ENCODE measurements around the gene BTF3.
"Not testable (repeated sequence)": the region's sequence is repeated elsewhere in the genome, so short reads cannot be mapped to it uniquely, and the experiment has no call there.

The BTF3 gene

DNA sequence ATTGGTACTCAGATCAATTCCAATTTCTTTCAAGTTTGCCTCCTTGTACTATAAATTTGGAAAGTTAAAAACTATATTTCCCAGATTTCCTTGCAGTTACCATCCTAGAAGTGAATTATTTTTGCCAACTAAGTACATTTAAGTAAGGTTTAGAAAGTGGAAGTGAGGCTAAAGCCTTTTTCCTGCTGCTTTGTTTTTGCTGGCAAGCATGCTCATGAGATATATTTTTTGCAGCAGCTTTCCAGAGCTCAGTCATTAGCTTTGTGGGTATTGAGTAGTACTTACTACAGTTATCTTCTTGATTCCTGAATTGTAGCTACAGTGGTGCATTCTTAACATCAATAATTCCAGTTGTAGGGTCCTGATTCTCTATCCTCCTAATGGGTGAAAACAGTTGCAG lies 3.5 kb upstream of the BTF3 start:
- DNase-seq (no peak), ATAC-seq (replicated peaks) (no peak)
- no peak overlapping the region for H3K27ac Mint-ChIP-seq
- H3K4me1 Mint-ChIP-seq = peaks cover 2 to 5% of the 10 kb centered on the region in 2 donors
- peaks cover 14 to 27% of the 10 kb centered on the region in 2 donors for H3K27me3 Mint-ChIP-seq
- H3K9me3 Mint-ChIP-seq = no peaks in the 10 kb centered on the region
- peaks cover 7 to 17% of the 10 kb centered on the region in 2 donors for H3K36me3 Mint-ChIP-seq
- no peak overlapping the region for H3K4me3 Mint-ChIP-seq

DNA sequence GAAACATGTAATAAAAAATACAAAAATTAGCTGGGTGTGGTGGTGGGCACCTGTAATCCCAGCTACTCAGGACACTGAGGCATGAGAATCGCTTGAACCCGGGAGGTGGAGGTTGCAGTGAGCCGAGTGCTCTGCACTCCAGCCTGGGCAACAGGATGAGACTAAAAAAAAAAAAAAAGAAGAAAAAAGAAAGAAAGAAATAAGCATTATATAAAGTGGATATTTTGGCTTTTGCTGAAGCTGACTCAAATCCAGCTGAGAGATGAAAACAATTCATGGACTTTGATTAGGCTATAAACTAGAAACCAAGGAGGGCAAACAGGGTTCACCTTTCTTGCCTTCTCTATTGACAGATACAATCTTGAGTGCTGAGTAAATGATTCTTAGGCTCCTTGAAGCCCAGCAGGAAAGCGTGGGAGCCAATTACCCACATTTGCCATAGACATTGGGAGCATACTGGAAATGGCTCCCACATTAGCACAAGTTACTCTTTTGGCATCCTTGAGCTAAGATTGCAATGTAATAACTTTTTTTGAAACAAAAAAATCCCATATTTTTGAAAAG lies 2.4 kb upstream of the BTF3 start:
- Mint-ChIP-seq H3K27ac (no peak overlapping the region), H3K4me1 (peaks cover 5 to 15% of the 10 kb centered on the region in 2 donors), H3K27me3 (peaks cover 14 to 27% of the 10 kb centered on the region in 2 donors), H3K9me3 (no peaks in the 10 kb centered on the region), H3K4me3 (no peak overlapping the region), H3K36me3 (peaks cover 10 to 24% of the 10 kb centered on the region in 2 donors)
- no peak for DNase-seq
- no peak for ATAC-seq (replicated peaks)

DNA sequence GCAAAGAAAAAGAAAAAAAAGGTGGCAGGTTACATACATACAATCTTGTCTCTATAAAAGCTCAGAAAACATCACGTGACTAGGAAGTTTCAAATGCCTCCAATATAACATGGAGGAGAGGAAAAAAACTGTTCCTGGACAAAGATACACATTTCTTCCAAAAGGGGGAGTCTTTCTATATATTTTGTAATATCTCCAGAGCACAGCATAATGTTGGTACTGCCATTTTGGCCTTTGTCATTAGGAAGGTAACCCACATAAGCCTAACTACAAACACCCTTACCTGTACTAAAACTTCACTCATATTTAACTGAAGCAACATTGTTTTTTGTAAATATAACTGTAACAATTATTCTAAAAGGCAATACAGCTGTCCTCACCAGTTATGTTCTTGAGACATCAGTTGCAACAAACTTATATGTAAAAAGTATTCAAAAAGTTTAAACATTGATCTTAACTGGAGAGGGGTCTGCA lies 1.2 kb upstream of the BTF3 start:
- H3K4me3 Mint-ChIP-seq = peak overlapping the region in 1 of 2 donors; percentile 98
- peaks cover 14 to 18% of the 10 kb centered on the region in 2 donors for H3K27me3 Mint-ChIP-seq
- H3K27ac Mint-ChIP-seq = no peak overlapping the region
- peaks cover 17 to 31% of the 10 kb centered on the region in 2 donors for H3K36me3 Mint-ChIP-seq
- no peak for ATAC-seq (replicated peaks)
- DNase-seq = no peak
- no peaks in the 10 kb centered on the region for H3K9me3 Mint-ChIP-seq
- H3K4me1 Mint-ChIP-seq = peaks cover 12 to 23% of the 10 kb centered on the region in 2 donors

DNA sequence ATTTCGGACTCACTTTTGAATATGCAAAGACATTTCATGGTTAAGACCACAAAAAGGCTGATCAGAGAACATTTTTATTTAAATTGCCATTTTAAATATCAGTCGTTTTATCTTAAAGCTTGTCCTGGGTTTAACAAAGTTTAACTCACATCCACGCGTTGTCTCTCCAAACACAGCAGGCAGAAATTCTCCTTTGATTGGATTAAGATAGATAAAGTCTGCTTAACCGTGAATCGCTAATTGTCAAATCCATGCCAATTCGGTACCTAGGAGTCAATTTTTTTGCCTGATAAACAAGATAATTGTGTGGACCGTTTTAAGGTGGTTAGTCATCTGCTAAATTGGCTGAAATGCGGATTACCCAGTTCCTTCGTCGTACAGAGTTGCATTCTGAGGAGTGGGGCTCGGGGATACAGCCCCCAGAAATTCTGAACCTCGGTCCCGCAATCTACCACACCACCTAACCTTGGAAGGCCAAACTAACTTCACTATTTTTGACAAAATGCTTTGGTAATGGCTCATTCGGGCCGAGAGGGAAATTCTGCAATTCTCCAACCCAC lies 665 bp upstream of the BTF3 start:
- peaks cover 11 to 16% of the 10 kb centered on the region in 2 donors for H3K27me3 Mint-ChIP-seq
- no peak for DNase-seq
- H3K4me3 Mint-ChIP-seq = peak overlapping the region; percentile 98 to 100
- H3K27ac Mint-ChIP-seq = peak overlapping the region; percentile 100
- H3K36me3 Mint-ChIP-seq = peaks cover 20 to 36% of the 10 kb centered on the region in 2 donors
- H3K9me3 Mint-ChIP-seq = no peaks in the 10 kb centered on the region
- peaks cover 13 to 23% of the 10 kb centered on the region in 2 donors for H3K4me1 Mint-ChIP-seq
- ATAC-seq (replicated peaks) = peak in 1 of 2 donors; percentile 1

DNA sequence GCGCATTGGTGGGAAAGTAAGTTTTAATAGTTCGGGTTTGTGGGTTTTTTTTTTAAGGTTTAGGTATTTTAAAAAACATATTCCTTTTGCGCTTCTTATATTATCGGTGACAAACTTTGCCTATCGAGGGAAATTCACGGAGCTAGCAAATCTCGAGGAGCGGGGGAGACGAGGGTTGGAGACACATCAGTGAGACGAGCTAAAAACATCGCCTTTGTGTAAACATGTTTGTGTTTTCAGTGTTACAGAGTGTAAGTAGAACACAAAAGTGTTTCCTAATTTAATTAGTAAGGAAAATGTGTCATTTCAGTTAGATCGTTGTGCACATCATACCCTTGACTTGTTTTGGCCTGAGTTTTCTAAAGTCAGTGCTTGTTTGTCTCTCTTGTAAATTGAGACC lies 945 bp downstream of the BTF3 start:
- no peaks in the 10 kb centered on the region for H3K9me3 Mint-ChIP-seq
- no peak for ATAC-seq (replicated peaks)
- H3K4me1 Mint-ChIP-seq = peaks cover 13 to 23% of the 10 kb centered on the region in 2 donors
- peaks cover 21 to 39% of the 10 kb centered on the region in 2 donors for H3K36me3 Mint-ChIP-seq
- DNase-seq = no peak
- H3K27ac Mint-ChIP-seq = peak overlapping the region; percentile 100
- peaks cover 2 to 4% of the 10 kb centered on the region in 2 donors for H3K27me3 Mint-ChIP-seq
- peak overlapping the region; percentile 98 to 100 for H3K4me3 Mint-ChIP-seq

DNA sequence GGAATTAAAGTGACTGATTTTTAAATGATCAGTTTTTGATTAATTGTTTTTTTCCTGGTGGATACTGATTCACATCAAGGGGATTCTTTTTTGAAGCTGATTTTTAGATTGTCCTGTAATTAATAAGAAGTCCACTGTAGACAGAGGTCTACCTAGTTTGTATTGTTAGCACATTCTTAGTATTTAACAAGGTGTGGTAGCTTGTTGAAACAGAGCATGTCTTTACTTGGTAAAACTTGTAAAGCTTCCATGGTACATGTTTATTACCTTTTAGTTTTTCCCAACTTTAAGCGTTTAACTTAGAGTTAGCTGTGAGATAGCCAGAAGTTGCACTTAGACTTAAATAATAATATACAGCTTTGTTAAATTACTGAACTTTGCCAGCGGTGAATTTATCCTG lies 1.5 kb downstream of the BTF3 start:
- Mint-ChIP-seq H3K27me3 (no peaks in the 10 kb centered on the region), H3K4me3 (peak overlapping the region; percentile 98 to 100), H3K4me1 (peaks cover 13 to 23% of the 10 kb centered on the region in 2 donors), H3K9me3 (no peaks in the 10 kb centered on the region), H3K27ac (peak overlapping the region; percentile 100), H3K36me3 (peaks cover 24 to 41% of the 10 kb centered on the region in 2 donors)
- ATAC-seq (replicated peaks) (no peak), DNase-seq (no peak)

DNA sequence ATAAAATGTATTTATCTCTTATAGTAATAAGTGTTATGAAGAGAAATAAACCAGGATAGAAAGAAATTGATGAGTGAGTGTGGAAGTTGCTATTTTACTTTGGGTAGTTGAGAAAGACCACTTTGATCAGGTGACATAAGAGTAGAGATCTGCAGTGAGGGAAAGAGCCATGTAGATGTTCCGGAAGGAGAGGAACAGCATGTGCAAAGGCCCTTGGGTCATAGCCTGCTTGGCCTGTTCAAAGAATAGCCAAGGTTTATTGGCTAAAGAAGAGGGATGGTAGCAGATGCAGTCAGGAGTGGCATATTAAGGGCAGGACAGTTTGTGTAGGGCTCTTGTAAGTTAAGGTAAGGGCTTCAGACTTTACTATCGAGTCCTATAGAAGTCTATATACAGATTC lies 3.2 kb downstream of the BTF3 start:
- Mint-ChIP-seq H3K36me3 (peaks cover 29 to 48% of the 10 kb centered on the region in 2 donors), H3K27ac (peak overlapping the region; percentile 74), H3K4me1 (peaks cover 13 to 23% of the 10 kb centered on the region in 2 donors), H3K27me3 (no peaks in the 10 kb centered on the region), H3K4me3 (peak overlapping the region in 1 of 2 donors; percentile 28), H3K9me3 (no peaks in the 10 kb centered on the region)
- ATAC-seq (replicated peaks) = no peak
- DNase-seq = no peak

DNA sequence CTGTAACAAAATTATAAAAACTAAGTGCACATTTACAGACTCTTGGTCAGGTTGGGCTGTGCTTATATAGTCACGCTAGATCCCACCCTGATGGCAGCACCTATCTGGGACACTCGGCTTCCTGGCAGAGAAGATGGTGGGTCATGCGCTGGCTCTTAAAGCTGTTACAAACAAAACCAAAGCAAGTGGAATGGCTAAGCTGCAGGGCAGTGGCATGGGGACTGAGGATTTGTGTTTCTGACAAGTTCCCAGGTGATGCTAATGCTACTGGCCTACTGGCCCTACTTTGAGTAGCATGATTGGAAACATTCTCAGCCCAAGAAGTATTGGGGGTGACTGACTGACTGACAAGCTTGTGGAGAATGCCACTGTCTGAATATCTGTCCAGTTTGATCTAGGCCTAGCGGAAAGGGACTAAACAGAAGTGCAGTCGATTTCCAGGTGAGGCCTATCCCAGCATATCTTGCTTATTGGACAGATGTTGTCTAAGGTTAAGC lies 8.3 kb downstream of the BTF3 start:
- Mint-ChIP-seq H3K27ac (no peak overlapping the region), H3K36me3 (peaks cover 26 to 42% of the 10 kb centered on the region in 2 donors), H3K4me1 (peaks cover 2% of the 10 kb centered on the region in 2 donors), H3K4me3 (no peak overlapping the region), H3K27me3 (no peaks in the 10 kb centered on the region), H3K9me3 (no peaks in the 10 kb centered on the region)
- ATAC-seq (replicated peaks) (no peak), DNase-seq (no peak)

DNA sequence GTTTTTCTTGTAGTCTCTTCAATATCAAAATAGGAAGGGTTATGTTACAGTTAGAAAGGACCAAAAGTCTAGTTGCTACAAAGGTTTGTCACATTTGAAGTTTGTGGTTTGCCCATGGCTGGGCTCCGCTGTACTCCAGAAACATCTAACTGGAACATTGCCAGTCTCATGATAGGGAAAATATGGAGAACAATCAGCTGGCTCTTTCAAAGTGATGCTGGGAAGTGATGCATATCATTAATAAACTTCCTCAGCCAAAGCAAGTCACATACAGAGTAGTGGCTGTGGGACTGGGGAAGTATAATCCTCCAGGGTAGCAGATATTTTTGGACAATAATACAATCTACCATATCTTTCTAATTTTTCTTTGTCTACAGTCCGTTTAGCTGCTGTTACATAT lies 8.8 kb downstream of the BTF3 start:
- Mint-ChIP-seq H3K36me3 (peaks cover 25 to 41% of the 10 kb centered on the region in 2 donors), H3K27ac (no peak overlapping the region), H3K27me3 (no peaks in the 10 kb centered on the region), H3K4me3 (no peak overlapping the region), H3K9me3 (no peaks in the 10 kb centered on the region), H3K4me1 (peaks cover 0 to 1% of the 10 kb centered on the region in 2 donors)
- no peak for ATAC-seq (replicated peaks)
- no peak for DNase-seq

DNA sequence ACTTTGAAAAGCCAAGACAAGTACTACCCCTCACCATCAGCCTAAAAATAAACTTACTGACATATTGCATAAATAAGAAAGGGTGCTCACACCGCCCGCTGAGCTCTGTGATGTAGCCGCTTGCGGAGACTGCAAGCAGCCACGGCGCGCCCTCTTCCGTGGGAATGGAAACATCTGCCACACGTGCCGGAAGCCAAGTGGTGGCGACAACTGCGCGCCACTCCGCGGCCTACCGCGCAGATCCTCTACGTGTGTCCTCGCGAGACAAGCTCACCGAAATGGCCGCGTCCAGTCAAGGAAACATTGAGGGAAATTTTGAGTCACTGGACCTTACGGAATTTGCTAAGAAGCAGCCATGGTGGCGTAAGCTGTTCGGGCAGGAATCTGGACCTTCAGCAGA lies 10.3 kb downstream of the BTF3 start:
- peaks cover 25 to 36% of the 10 kb centered on the region in 2 donors for H3K36me3 Mint-ChIP-seq
- not testable (repeated sequence) for H3K27ac Mint-ChIP-seq, H3K9me3 Mint-ChIP-seq, H3K27me3 Mint-ChIP-seq, H3K4me1 Mint-ChIP-seq, H3K4me3 Mint-ChIP-seq, DNase-seq
- peak; percentile 52 to 74 for ATAC-seq (replicated peaks)

DNA sequence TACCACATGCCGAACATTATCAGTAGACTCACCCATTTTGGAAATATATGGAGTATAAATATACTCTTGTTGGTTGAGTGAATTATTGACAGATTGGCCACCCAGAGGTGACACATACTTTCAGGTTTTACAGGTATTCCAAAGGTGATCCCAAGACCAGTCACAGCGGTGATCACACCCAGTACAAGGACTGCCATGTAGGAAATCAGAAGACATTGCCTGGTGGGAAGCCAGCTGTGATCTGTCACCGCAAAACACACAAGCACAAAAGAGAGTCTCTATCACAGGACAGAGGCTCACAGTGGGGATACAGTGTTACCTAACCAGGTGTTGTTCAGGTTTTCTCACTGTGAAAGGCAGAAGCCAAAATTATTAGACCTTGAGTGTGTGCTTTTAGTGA lies 15.8 kb downstream of the BTF3 start:
- Mint-ChIP-seq H3K27ac (no peak overlapping the region), H3K27me3 (no peaks in the 10 kb centered on the region), H3K4me1 (no peaks in the 10 kb centered on the region), H3K36me3 (peaks cover 9 to 12% of the 10 kb centered on the region in 2 donors), H3K4me3 (no peak overlapping the region), H3K9me3 (no peaks in the 10 kb centered on the region)
- ATAC-seq (replicated peaks) (no peak), DNase-seq (no peak)

DNA sequence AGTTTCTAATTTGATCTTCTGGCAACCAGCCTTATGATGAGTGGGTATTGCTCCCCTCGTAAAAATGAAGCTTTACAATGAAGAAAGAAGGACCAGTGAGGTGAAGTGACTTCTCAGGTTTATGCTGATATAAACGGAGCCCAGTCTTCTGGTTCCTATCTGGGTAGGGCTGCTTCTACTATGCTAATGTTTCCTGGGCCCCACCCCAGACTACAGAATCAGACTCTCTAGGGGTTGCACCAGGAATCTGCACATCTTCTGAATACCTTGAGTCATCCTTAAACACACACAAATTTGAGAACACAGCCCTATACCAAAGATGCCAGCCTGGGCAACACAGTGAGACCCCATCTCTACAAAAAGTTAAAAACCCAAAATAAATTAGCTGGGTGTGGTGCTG lies 16.2 kb downstream of the BTF3 start:
- Mint-ChIP-seq H3K4me3 (no peak overlapping the region), H3K27ac (no peak overlapping the region), H3K36me3 (peaks cover 5 to 12% of the 10 kb centered on the region in 2 donors), H3K27me3 (no peaks in the 10 kb centered on the region), H3K9me3 (no peaks in the 10 kb centered on the region), H3K4me1 (peaks cover 2 to 3% of the 10 kb centered on the region in 2 donors)
- DNase-seq (no peak), ATAC-seq (replicated peaks) (no peak)

DNA sequence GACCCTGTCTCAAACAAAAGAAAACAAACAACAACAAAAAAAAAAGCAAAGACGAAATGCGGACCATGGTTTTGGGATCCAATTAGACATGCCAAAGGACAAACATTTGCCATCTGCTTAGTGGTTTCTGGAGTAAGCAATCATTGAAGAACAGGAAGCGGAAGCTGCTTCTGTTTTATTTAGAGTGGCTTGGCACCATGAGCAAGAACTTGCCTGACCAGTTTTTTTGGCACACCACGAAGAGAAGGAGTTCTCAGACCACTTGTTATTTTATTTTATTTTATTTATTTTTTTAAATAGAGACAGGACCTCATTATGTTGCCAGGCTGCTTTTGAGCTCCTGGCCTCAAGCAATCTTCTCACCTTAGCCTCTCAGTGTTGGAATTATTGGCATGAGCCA lies 17.0 kb downstream of the BTF3 start:
- H3K27ac Mint-ChIP-seq = no peak overlapping the region

DNA sequence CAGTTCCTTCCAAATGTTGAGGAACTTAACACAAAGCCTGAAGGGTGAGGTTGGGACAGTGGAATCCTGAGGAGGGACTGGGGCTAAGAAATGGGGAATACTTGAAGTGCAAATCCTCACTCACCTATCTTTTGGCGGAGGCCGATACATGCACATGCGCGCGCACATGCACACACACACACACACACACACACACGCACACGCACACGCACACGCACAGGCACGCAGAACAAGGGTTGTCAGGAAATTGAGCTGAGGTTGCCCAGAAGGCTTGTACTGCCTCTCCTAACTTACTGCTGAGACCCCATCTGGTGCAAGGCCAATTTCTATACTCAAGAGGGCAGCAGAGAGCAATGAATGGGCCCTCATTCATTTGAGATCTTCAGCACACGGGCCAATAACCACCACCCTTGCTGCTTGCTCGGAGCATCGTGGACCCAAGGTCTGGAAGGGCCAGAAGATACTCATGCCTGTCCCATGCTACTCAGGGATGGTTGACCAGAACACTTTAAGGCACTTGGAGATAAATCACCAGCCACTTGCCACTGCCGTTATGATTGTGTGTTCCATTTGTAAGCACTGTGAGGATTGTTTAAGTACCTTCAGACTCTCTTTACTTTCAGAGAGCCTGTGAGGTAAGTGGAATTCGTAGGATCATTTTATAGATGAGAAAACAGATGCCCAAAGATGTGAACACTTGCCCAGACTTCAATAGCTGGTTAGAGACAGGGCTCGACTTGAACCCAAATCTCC lies 21.5 kb downstream of the BTF3 start:
- DNase-seq (peak; percentile 47), ATAC-seq (replicated peaks) (peak; percentile 99)
- Mint-ChIP-seq H3K27ac (no peak overlapping the region), H3K4me1 (peaks cover 11 to 16% of the 10 kb centered on the region in 2 donors), H3K36me3 (no peaks in the 10 kb centered on the region), H3K27me3 (no peaks in the 10 kb centered on the region), H3K4me3 (no peak overlapping the region), H3K9me3 (no peaks in the 10 kb centered on the region)

More for the DNA sequence above, 17.0 kb downstream of the BTF3 start:
- no peak for ATAC-seq (replicated peaks)
- Mint-ChIP-seq H3K4me1 (peaks cover 7 to 9% of the 10 kb centered on the region in 2 donors), H3K9me3 (no peaks in the 10 kb centered on the region), H3K36me3 (peaks cover 5 to 8% of the 10 kb centered on the region in 2 donors), H3K27me3 (no peaks in the 10 kb centered on the region), H3K4me3 (no peak overlapping the region)
- no peak for DNase-seq
